Right lobe of liver (tissue), 4 donors: ENCODE measurements around the gene PCDHAC1.

ENCODE experiments used
- CTCF ChIP-seq, 4 donors: fragments of 200-600 bp in 3 of 4; fragments of 450-650 bp in 1 of 4; IDR thresholded peaks; one replicate each; pipeline versions ENCODE4 v1.5.1 to v1.8.0; 2016 to 2022; ENCODE audit warnings: antibody characterized with exemption in 4 of 4, mild to moderate bottlenecking in 2 of 4
- POLR2A ChIP-seq: fragments of 450-650 bp; IDR thresholded peaks from one replicate; pipeline ENCODE4 v1.6.1; 2017; ENCODE audit warnings: antibody characterized with exemption, mild to moderate bottlenecking
- donor health status: DM: no; HTN: no; CAD: no.
- donor health status: DM: no; HTN: no; CAD: no.
- donor health status: DM: no; HTN: yes; CAD: no.

DNA sequence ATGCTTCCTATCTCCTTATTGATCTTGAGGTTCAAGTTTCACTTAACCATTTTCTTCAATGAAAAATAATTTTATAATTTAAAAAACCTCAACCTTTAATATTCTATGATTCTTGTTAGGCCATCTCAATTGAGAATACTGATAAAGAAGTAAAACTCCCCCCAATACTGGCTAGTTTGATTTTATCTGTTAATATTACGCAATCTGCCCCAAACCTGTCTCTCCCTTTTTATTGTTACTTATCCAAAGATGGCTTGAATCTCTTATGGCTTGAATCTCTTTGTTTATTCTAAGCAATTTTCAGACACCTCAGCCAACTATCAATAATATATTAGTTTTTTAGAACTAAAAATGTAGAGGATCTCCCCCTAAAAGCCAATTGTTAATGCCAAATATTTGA lies 36.1 kb downstream of the PCDHAC1 start:
- TF ChIP-seq CTCF (IDR thresholded peaks at IDR 0.05), result no peak
- no peak for TF ChIP-seq POLR2A
